HTR-8/SVneo (cell line): ENCODE data around the gene NIT2.
"Not testable (repeated sequence)": the region's sequence is repeated elsewhere in the genome, so short reads cannot be mapped to it uniquely, and the experiment has no call there.

ENCODE experiments used
- DNase-seq: peaks from one replicate; pipeline ENCODE4 v3.0.0; 2011; ENCODE audit warnings: low spot score, mixed read lengths; ENCODE audit not compliant: insufficient read length
- FAIRE-seq: peaks from 2 replicates; lab custom pipeline; 2011; peaks lifted over from hg19 to GRCh38; lab: Jason Lieb, UNC

NIT2 gene

DNA sequence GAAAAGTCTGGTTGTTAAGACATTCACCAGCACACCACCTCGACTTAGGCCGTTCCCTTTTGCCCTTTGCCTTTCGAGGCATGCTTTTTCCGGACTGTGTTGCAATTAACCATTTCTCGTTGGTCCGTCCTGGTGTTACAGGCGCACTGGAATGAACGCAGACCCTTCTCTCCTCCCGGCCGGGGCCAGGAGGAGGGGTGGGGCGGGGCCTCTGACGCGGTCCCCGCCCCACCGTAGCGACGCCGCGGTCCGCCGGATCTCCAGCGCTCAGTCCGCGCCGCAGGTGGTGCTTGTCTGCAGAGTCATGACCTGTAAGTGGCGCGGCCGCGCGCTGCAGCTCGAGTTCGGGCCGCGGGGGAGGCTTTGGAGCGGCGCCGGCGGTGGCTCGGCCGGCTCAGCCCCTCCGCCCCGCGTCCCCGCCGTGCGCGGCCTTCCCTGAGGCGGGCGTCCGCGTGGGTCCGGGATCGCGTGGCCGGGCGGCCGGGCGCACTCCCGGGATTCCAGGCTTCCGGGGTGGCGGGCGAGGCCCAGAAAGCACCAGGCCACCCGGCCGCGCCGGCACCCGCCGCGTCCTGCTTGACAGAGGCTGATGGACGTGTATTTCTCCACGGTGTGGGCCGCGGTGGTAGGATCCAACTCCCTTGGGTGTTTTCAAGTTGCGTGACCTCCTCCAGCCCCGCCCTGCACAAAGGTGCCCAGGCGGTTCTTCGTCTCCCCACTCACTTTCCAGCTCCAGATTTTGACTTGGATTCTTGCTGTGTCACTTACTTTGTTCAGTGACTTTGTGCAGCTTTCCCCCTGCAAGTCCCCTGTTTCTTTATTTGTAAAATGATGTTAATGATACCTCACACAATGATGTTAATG is at the start of gene NIT2:
TSS of gene NIT2 (plus strand) at position 270 of the 864 bp plus-strand sequence. CDS start at position 305, 35 bp downstream.
- FAIRE-seq = peak; percentile 59
- peak; percentile 91 for DNase-seq

GRCh38 chr3:100288288-100288894 is 46.2 kb upstream of the NIT2 start:
- DNase-seq = no peak
- no peak for FAIRE-seq

GRCh38 chr3:100289339-100289738 is 45.2 kb upstream of the NIT2 start:
- no peak for FAIRE-seq
- no peak for DNase-seq

DNA sequence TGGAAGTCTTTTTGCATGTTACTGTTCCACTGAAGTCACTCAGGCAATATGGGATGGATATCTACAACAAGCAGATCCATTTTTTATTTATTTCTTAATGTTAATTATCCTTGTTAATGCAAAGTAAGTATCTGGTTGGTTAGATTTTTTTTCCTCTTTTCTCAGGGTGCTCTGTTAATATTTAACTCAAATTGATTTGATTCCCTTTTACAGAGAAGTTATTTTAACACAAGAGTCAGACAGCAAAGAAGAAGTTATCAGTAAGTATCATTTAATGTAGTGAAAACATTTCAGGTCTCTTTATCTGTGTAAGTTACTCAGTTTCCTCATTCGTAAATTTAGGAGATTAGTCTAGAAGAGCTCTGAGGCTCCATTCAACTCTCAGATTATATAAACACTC is 39.5 kb upstream of the NIT2 start:
- DNase-seq (no peak), FAIRE-seq (no peak)

DNA sequence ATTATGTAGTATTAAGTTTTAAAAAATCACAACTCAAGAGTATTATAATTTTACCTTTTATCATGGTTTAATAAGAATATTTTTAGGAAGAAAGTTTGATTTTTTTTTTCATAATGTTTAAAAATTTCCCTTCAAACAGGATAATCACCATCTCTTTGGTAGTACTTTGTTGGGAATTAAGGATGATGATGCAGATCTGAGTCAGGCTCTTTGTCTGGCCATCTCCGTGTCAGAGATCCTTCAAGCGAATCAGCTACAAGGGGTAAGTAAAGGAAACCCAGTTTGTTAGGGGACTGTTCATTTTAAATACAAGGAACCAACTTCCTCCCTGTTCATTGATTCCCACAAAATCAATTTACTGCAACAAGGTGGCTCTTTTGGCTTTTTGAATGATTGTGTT is 36.8 kb upstream of the NIT2 start:
- no peak for FAIRE-seq
- DNase-seq = no peak

DNA sequence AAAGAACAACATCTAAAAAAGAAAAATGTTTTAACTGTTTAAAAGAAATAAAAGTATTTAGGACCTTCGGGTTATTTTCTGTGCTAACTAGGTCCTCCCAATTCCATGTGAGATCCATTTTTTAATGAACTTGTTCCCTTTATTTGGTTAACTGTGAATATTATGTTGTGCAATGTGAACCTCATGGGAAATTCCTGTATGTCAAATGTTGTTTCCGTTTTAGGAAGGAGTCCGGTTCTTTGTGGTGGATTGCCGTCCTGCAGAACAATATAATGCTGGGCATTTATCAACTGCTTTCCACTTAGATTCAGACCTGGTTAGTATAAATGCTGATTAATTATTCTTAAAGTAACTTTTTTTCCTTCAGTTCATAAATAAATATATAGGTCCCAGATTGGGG is 35.5 kb upstream of the NIT2 start:
- FAIRE-seq = no peak
- DNase-seq = no peak

DNA sequence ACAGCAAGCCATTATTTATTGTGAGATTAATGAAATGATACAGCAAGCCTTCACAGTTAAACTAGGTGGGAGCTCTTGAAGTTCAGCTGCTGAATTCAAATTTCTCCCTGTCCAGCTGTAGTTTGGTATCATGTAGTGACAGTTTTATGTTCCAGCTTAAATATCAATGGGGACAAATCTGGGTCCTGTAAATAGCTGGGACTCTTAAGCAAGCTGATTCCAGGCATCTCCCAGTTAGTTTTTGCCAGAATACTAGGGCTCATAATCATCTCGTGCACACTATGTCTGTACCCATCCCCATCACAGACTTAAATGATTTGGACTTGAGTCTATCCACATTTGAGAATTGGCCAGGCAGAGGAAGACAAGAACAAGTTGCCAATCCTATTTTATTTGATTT is 27.9 kb upstream of the NIT2 start:
- FAIRE-seq (no peak), DNase-seq (no peak)

- FAIRE-seq (no peak), DNase-seq (no peak)
These were observed 24.1 kb upstream of the NIT2 start for GRCh38 chr3:100310355-100310965.

DNA sequence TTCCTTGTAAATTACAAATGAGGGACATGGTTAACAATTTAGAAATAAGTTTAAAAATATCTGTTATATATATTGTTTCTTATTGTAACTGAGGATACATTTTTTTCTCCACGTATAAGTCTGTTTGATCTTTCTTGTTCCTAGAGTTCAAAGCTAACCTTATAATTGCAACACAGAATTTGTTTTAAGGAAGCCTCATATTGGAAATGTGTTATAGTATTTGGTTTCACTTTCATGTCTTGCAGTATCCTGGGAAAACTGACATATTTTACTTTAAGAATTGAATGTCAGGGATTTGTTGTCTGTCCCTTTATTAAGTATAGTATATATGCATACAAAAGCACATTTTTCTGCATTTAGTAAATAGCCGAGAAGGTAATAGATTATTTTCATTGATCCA is 23.5 kb upstream of the NIT2 start:
- no peak for FAIRE-seq

GRCh38 chr3:100316641-100317069 is 17.9 kb upstream of the NIT2 start:
- DNase-seq = peak; percentile 27
- no peak for FAIRE-seq

More for the DNA sequence above, 23.5 kb upstream of the NIT2 start:
- DNase-seq = no peak

DNA sequence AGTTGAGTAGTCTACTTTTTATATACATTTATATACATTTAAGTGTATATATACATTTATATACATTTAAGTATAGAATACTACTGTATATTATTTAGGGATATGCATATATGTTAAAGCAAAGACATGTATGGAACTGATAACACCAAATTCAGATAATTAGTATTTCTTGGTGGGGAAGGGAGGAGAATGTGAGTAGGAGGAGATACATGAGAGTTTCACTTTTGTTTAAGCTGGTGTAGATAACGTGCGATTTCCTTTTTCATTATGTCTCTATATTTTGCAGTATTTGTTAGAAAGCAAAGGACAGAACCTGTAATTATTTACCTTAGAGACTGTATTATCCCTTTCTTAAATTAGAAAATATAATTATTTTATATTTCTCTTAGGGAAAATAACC is 16.6 kb upstream of the NIT2 start:
- no peak for FAIRE-seq
- DNase-seq = no peak

GRCh38 chr3:100319951-100320350 is 14.6 kb upstream of the NIT2 start:
- FAIRE-seq (no peak), DNase-seq (no peak)

GRCh38 chr3:100324044-100324443 is 10.5 kb upstream of the NIT2 start:
- no peak for FAIRE-seq

DNA sequence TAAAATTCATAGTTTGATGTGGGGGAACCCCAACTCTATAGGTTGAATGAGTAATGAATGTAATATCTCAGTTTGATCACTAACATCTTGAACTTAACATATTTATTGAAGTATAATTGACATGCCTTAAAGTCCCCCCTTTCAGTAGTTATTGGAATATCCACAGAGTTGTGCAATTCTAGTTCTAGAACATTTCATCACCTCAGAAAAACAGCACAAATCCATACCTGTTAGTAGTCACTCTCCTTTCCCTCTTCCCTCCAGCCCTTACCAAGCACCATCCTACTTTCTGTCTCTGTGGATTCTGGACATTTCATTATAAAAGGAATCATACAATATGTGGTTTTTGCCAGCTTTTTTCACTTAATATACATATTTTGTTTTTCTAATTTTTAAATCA is 8.7 kb upstream of the NIT2 start:
- FAIRE-seq = no peak

More at GRCh38 chr3:100324044-100324443, 10.5 kb upstream of the NIT2 start:
- DNase-seq = no peak

GRCh38 chr3:100327377-100327776 is 7.2 kb upstream of the NIT2 start:
- DNase-seq, FAIRE-seq: not testable (repeated sequence)

More for the DNA sequence above, 8.7 kb upstream of the NIT2 start:
- no peak for DNase-seq

DNA sequence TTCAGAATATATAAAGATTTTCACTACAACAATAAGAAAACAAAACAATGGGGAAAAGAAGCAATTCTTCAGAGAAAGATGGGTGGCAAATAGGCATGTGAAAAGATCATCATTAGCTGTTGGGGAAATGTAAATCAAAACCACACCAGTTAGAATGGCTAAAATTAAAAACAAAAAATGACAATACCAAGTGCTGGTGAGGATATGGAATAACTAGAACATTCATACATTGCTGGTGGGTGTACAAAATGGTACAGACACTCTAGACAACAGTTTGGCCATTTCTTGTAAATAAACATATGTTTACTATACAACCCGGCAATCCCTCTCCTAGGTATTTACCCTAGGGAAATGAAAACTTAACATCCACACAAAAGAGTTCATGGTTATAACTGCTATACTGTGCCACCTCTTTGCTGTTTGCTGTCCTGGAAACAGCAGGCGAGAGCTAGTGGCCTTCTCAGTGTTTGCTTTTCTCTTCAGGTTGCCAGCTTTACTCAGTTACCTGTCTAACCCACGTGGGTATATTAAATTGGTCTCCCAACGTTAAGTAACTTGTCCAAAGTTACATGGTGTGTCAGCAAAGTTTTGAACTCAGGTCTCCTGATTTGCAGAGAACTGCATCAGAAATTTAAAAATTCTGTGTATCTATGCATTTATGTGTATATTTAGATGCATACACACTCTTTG is 4.6 kb upstream of the NIT2 start:
- no peak for DNase-seq
- FAIRE-seq = no peak

GRCh38 chr3:100330651-100331050 is 3.9 kb upstream of the NIT2 start:
- FAIRE-seq (no peak), DNase-seq (no peak)

DNA sequence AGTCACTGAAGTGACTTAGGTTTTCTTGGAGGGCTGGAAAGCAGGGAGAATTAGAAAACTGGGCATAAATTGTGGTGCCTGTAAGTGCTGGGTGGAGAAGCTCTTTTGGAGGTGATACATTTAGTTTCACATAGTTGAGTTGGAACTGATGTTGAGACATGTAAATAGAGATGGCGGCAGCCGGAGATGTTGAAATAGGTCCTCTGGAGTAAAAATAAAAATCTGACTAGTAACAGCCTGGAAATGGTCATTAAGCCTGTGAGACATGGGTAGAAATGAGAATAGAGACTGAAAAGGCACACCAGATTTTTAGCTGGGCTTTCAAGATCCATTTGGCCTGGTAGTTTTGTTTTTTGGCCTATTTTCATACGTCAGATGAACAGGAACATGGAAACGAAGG is 2.9 kb upstream of the NIT2 start:
- no peak for FAIRE-seq
- no peak for DNase-seq

DNA sequence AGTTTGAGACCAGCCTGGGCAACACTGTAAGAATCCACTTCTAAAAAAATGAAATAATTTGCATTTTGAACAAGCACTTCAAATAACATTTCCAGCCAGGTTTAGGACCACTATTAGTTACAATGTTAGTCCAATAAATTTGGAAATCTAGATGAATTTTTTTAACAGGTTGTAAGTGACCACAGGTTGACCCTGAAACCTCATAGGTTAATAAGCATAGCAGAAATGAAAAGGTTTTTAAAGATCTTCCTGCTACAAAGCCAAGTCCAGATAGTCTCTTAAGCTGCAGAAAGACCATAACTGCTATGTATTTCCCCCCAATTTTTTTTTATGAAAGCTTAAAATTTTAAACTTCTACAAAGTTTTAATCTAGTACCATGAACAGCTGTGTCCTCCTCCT is 1.5 kb upstream of the NIT2 start:
- FAIRE-seq (no peak), DNase-seq (no peak)

GRCh38 chr3:100333970-100334487 is 528 bp upstream of the NIT2 start:
- FAIRE-seq (no peak), DNase-seq (no peak)
